Cardiac muscle cell (in vitro differentiated cells and primary cell): Measurements from ENCODE around the gene HIGD2A. TPM values are rescaled to one million over a fixed set of nuclear protein-coding genes. Genes with fewer than 3 reads are reported as not detected.

Source experiments
- DNase-seq, 2 donors: peaks; one replicate each; pipeline versions ENCODE4 v3.0.0 to v3.0.0-alpha.2; 2010 to 2017; ENCODE audit warnings: low read depth in 1 of 2, low spot score in 1 of 2
- H3K27ac ChIP-seq: fragments of 200-600 bp; sonication (generic); 2 replicates; pipeline ENCODE4 v1.5.1; 2016
- H3K27me3 ChIP-seq: fragments of 200-600 bp; sonication (generic); 2 replicates; pipeline ENCODE4 v1.6.0; 2016; ENCODE audit warnings: control low read depth
- H3K36me3 ChIP-seq: fragments of 200-600 bp; sonication (generic); 2 replicates; pipeline ENCODE4 v1.5.1; 2016; ENCODE audit warnings: control low read depth
- H3K4me1 ChIP-seq: fragments of 200-600 bp; sonication (generic); 2 replicates; pipeline ENCODE4 v1.8.1; 2017; ENCODE audit warnings: low read depth, mild to moderate bottlenecking, mixed run types
- H3K4me3 ChIP-seq: fragments of 200-600 bp; sonication (generic); 2 replicates; pipeline ENCODE4 v1.5.1; 2016; ENCODE audit warnings: mild to moderate bottlenecking
- H3K9me3 ChIP-seq: fragments of 200-600 bp; sonication (generic); 2 replicates; pipeline ENCODE4 v1.5.1; 2017; ENCODE audit warnings: low read depth, mild to moderate bottlenecking, control low read depth
- polyA plus RNA-seq: library from polyadenylated mRNA; unstranded; fragments of >200 nt; fragmentation: Nextera tagmentation; extraction: Ambion mirVana; gene quantifications from 2 replicates; pipeline ENCODE4 v1.2.1, GENCODE V29; 2016
- total RNA-seq: library from RNA; depleted of rRNA; stranded (reverse); fragments of >200 nt; gene quantifications from 2 replicates; pipeline ENCODE4 v1.2.3, GENCODE V29; 2016
- TF ChIP-seq, protein P1 (sequence below): IDR thresholded peaks from 2 replicates; pipeline ENCODE4 v1.5.1; 2012; ENCODE audit warnings: low read depth, mild to moderate bottlenecking, low read length

Gene HIGD2A
- total and polyA plus RNA-seq, 2 experiments from 2014 or later = 203 to 388 TPM

DNA sequence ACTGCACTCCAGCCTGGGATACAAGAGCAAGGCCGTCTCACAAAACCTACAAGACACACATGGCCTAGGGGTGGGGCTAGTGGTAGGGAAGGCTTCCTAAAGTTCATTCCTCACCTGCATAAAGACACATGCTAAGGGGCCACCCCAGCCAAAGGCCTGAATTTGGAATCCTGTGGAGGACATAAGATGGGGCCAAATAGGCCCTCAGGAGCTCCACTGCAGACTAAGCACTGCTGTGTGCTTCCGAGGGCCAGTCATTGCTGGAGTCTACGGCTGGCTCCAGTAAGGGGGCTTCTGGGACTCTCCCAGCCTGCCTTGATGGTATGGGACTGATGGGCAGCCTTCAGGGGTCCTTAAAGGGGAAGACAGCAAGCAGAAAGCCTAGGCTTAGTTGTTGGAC, 5.8 kb upstream of the HIGD2A start:
- Histone ChIP-seq H3K9me3 (no peaks in the 10 kb centered on the region), H3K27ac (no peak overlapping the region), H3K27me3 (no peaks in the 10 kb centered on the region), H3K4me1 (peaks cover 7% of the 10 kb centered on the region), H3K4me3 (no peak overlapping the region), H3K36me3 (peaks cover 20% of the 10 kb centered on the region)
- no peak for DNase-seq
- TF ChIP-seq, protein P1, sequence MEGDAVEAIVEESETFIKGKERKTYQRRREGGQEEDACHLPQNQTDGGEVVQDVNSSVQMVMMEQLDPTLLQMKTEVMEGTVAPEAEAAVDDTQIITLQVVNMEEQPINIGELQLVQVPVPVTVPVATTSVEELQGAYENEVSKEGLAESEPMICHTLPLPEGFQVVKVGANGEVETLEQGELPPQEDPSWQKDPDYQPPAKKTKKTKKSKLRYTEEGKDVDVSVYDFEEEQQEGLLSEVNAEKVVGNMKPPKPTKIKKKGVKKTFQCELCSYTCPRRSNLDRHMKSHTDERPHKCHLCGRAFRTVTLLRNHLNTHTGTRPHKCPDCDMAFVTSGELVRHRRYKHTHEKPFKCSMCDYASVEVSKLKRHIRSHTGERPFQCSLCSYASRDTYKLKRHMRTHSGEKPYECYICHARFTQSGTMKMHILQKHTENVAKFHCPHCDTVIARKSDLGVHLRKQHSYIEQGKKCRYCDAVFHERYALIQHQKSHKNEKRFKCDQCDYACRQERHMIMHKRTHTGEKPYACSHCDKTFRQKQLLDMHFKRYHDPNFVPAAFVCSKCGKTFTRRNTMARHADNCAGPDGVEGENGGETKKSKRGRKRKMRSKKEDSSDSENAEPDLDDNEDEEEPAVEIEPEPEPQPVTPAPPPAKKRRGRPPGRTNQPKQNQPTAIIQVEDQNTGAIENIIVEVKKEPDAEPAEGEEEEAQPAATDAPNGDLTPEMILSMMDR = no peak

GRCh38 chr5:176383248-176383905, 5.2 kb upstream of the HIGD2A start:
- TF ChIP-seq, protein P1 = no peak
- H3K27ac ChIP-seq = no peak overlapping the region

GRCh38 chr5:176383961-176384360, 4.6 kb upstream of the HIGD2A start:
- H3K4me3 ChIP-seq = no peak overlapping the region
- TF ChIP-seq, protein P1 = no peak
- H3K36me3 ChIP-seq = peaks cover 20% of the 10 kb centered on the region
- no peak for DNase-seq
- peaks cover 7% of the 10 kb centered on the region for H3K4me1 ChIP-seq
- no peak overlapping the region for H3K27ac ChIP-seq
- H3K27me3 ChIP-seq = no peaks in the 10 kb centered on the region
- H3K9me3 ChIP-seq = no peaks in the 10 kb centered on the region

More at GRCh38 chr5:176383248-176383905, 5.2 kb upstream of the HIGD2A start:
- Histone ChIP-seq H3K27me3 (no peaks in the 10 kb centered on the region), H3K36me3 (peaks cover 20% of the 10 kb centered on the region), H3K4me3 (no peak overlapping the region), H3K9me3 (no peaks in the 10 kb centered on the region), H3K4me1 (peaks cover 7% of the 10 kb centered on the region)
- no peak for DNase-seq

GRCh38 chr5:176384366-176384930, 4.1 kb upstream of the HIGD2A start:
- TF ChIP-seq, protein P1 = no peak
- no peak for DNase-seq
- Histone ChIP-seq H3K27ac (no peak overlapping the region), H3K36me3 (peaks cover 20% of the 10 kb centered on the region), H3K4me3 (no peak overlapping the region), H3K27me3 (no peaks in the 10 kb centered on the region), H3K4me1 (peaks cover 7% of the 10 kb centered on the region), H3K9me3 (no peaks in the 10 kb centered on the region)

DNA sequence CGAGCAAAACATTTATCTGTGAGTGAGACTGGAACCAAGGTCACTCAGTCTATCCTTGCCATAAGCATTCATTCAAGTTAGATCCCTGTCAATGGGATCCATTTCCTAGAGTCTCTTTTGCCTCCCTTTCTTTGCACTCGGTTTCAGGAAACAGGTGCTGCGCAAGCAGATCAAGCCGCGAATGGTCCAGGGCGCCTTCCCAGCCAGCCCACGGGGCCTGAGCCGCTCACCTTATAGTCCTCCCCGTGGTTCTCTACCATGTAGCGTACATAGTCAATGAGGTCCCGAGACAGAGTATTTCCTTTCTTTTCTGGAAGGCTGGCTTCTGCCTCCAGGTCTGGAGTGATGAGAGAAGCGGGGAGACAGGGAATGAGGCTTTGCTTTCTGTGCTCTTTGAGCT, 3.6 kb upstream of the HIGD2A start:
- Histone ChIP-seq H3K36me3 (peaks cover 20% of the 10 kb centered on the region), H3K4me3 (no peak overlapping the region), H3K4me1 (peaks cover 7% of the 10 kb centered on the region), H3K9me3 (no peaks in the 10 kb centered on the region), H3K27me3 (no peaks in the 10 kb centered on the region), H3K27ac (no peak overlapping the region)
- TF ChIP-seq, protein P1 = no peak
- DNase-seq = no peak
